GM19351 (cell line): Measurements from ENCODE around the gene MYCN.
"Not testable (repeated sequence)": the region's sequence is repeated elsewhere in the genome, so short reads cannot be mapped to it uniquely, and the experiment has no call there.

Source experiments
- ATAC-seq: cut with Tn5 transposase; IDR thresholded peaks from one replicate; pipeline ENCODE4 v1.9.1; 2021; ENCODE audit warnings: mild to moderate bottlenecking, moderate library complexity; ENCODE audit not compliant: unreplicated experiment

MYCN gene

DNA sequence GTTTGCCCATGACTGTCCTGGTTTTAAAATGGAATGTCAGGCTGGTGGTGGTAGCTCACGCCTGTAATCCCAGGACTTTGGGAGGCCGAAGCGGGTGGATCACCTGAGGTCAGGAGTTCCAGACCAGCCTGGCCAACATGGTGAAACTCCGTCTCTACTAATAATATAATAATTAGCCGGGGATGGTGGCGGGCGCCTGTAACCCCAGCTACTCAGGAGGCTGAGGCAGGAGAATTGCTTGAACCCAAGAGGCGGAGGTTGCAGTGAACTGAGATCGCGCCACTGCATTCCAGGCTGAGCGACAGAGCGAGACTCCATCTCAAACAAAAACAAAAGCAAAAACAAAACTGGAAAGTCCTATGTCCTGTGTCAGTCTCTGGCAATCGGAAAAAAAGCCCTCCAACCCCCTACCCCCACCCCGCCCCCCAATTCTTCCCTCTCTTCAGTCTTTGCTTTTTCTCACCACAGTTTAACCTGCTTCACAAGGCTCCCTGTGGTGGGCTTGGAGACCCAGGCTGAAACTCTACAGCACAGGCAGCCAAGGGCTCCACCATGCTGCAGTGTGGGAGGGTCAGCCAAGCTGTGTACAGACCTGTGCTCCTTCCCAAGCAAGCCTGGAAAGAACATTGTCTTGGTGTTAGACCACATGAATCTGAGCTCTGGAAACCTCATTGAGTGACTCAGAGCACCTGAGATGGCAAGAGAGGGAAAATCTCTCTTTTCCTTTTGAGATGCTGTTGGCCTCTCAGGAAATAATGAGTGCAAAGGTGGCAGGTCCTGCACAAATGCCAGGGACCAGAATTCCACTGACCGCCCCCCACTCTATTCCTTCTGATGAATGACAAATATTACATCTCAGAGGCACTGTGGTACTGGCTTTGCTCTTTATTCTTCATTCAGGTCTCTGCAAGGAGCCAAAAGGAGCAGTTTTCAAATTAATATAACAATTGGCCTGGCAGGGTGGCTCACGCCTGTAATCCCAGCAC, 16.7 kb downstream of the MYCN start:
- ATAC-seq: no peak

DNA sequence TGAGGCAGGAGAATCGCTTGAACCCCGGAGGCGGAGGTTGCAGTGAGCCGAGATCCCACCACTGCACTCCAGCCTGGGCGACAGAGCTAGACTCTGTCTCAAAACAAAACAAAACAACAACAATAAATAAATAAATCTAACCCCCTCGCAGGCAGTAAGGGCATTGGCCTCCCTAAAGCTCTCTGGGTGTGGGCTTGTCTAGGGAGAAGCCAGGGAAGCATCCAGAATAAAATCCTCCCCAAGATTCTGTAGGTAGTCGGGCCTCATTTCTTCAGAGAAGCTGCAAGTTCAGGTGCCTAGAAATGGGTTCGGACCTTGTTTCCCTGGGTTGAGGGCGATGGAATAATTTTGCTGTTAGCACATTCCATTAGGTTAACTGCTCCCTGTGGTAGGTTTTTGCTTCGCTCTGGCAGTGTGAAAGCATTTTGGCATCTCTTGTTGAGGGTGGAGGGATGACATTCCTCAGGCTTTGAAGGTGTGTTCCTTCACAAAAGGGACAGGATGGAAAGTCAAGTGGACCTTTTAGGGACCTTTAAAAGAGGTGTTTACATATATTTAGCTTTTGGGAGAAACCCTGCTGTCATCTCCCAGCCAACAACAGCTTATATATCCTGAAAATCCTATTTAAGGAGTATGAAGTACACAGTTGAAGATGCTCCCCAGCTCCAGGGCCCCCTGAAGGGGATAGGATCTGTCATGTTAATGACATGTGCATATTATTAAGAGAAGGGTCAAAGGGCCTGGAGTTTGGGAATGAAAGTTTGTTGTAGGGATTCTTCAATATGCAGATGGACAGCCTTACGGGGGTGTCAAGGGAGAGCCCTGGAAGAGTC, 17.7 kb downstream of the MYCN start:
- ATAC-seq: no peak

DNA sequence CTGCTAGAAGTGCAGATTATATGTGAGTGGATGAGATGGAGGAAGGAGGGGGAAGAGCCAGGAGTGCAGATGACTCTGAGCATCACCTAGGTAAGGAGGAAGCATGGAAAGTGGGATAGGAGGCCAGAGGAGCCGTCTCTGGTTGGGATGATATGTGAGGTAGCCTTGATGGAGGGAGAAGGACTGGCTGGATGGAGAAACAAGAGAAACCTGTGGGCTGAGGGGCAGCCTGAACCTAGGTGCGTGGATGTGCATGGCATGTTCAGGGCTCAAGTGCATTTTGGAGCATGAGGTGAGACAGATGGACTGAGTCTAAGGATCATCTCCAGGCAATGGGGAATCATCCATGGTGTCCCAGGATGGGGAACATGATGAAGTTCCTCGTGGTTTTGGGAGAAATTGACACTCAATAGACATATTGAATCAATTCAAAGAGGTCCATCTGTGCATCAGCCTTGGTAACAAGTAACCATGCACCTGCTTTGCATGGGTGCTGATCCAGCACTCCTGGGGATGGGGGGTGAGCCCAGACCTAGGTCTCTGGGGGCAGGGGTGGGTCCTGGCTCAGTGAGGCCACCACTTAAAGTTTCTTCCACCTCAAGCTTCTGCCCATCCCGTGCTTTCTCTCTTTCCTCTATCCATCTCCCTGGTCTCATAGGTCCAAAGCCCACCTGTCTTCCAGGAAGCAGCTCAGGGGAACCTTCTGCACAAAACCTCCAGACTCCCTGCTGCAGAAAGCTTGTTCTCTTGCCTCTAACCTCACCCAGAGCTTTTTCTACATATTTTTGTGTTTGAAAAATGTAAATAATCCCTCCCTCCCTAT, 19.2 kb downstream of the MYCN start:
- no peak for ATAC-seq

DNA sequence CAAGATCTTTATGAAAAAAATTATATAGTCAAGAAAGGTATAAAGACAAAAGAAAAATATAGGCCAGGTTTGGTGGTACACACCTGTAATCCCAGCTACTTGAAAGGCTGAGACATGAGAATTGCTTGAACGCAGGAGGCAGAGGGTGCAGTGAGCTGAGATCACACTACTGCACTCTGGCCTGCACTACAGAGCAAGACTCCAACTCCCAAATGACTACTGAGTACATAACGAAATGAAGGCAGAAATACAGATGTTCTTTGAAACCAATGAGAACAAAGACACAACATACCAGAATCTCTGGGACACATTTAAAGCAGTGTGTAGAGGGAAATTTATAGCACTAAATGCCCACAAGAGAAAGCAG, 19.8 kb downstream of the MYCN start:
- not testable (repeated sequence) for ATAC-seq

DNA sequence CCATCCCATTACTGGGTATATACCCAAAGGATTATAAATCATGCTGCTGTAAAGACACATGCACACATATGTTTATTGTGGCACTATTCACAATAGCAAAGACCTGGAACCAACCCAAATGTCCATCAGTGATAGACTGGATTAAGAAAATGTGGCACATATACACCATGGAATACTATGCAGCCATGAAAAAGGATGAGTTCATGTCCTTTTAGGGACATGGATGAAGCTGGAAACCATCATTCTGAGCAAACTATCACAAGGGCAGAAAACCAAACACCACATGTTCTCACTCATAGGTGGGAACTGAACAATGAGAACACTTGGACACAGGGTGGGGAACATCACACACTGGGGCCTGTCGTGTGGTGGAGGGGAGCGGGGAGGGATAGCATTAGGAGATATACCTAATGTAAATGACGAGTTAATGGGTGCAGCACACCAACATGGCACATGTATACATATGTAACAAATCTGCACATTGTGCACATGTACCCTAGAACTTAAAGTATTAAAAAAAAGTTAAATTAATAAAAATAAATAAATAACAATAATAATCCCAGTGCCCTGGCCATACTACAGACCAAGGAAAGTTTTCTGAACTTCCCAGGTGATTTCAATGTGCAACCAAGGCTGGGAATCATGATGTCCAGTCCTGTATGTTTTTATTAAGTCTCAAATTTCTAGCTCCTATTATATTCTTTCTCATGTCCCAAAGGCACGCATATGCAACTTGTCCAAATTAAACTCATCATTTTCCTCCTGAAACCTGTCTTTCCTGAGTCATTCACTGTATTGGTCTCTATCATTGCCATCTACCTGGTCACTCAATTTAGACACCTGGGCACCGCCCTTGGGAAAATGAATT, 23.0 kb downstream of the MYCN start:
- not testable (repeated sequence) for ATAC-seq

DNA sequence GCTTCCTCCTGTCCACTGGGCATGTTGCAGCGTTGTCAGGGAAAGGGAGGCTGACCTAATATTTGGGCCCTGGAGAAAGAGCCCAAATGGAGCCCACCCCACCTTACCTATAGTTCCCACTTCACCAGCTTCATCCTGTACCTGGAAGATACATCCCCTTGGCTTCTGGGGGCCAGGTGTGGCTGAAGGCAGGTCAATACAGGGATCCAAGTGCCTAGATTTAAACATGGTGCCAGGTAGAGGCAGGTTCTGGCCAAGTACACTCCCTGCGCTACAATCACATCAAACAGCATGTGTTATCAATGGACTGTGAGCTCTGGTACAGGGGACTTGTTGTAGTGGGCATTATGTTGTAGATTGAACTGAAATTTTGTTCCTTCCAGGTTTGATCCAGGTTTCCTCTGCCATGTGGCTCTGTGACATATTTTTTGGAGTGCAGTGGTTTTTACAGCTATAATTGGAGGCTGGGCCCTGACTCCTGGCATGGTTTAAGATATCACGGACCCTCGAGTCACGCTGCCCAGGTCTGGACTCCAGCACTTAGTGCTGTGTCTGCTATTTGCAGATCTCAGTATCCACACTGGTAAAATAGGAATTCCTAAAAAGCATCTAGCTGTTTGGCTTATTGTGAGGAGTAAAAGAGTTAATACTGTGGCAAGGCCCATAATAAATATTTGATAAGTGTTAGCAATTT, 23.8 kb downstream of the MYCN start:
- no peak for ATAC-seq

DNA sequence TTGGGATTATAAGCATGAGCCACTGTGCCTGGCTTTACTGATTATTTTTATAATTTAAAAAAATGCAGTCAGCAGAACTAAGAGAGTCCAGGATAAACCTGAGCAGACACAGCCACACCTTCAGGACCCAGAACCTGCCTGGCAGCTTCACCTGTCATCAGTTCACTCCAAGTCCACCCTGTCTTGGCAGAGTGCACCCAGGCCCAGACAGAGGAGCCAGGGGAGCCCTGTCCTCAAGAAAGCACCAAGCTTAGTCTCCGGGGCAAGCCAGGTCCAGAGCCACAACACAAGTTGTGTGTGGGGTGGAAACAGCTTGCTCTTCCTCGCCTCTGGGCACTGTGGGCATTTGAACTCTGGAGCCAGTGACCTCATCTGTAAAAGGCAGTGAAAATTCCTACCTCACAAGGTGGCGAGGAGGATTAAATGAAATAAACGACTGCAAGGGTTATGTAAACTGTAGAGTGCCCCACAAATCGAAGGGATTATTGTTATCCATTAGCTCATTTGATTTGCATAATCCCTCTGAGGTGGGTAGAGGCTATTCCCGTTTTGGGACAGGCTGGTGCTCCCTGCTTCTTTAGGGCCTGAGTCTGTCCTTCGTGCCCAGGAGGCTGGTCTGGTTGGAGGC, 24.7 kb downstream of the MYCN start:
- ATAC-seq: no peak

DNA sequence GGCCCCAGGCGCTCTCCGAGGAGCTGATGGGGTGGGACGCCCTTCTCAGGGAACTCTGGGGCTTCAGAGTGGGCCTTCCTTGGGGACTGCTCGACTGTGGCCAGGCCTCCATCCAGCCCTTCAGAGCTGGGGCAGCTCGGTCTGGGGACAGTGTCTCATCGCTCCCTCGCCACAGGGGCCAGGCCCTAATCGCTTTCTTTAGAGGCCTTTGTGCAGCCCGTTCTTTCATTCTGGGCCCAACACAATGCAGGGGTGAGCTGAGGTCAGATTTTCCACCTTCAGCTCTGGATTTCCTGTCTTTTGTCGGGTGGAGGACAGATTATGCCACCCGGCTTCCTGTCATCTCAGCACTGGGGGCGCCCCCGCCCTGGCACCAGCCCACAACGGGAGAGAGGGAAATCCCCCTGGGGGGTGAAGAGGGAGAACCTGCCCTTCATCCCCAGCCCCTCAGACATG, 25.2 kb downstream of the MYCN start:
- no peak for ATAC-seq

DNA sequence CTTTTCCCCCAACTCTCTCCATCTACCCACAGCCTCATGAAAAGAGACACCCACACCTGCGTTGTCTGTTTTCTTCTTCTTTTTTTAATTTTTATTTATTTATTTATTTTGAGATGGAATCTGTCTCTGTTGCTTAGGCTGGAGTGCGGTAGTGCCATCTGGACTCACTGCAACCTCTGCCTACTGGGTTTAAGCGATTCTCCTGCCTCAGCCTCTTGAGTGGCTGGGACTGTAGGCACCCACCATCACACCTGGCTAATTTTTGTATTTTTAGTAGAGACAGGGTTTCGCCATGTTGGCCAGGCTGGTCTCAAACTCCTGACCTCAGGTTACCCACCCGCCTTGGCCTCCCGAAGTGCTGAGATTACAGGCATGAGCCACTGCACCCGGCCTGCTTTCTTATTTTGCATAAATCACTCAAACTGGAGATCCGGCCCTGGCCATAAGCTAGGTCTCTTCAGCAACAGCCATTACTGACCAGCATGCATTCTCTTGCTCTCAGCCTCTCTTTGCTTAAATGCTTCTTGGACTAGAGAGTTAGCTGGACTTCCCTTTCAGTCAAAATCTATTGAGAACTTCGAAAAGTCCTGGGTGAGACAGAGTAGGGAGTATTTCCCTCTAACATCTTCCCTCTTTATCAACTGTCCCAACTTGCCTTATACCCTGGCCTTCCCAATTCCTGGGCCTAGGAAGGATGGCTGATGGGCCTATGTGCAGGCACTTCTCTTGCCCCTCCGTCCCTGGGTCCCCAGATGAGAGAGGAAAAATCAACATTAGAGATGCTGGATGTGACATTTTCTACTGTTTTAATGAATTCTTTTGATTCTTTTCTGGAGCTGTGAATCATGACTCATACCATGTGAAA, 27.3 kb downstream of the MYCN start:
- no peak for ATAC-seq

DNA sequence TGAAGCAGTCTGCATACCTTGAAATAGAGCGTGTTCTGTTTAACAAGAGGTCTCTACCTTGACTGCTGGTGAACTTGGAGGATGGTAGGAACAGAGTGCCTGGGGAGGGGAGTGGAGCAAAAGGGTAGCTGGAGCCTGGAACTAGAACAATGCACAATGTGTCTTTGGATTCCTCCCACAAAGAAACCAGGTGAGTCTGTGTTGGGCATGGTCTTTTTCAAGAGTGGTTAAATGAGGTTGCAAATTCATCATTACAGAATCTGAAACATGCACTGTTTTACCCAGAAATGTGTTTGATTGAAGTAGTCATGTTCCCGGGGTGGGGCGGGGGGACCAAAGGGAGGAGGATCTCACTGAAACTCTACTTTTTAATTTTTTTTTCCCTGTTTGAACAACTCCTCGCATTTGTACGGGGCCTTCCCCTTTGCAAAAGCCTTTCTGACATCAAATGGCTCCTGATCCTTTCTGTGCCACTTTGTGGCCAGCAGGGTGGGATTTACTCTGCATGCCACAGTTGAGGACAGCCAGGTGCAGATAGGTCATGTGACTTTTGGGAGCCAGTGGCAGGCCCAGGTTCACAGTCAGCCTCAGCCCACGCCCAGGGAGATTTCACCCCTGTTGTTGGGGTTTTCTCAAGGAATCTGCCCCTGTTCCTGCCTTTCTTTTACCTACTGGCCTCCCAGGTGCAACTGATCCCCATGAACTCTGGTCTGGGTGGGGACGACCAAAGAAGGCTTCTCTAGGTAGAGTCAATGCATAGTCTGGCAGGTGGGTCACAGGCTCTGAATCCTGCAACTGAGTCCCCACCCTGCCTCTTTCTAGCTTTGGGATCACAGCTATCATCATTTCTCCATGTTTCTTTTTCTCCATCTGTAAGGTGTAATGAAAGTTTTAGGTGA, 28.2 kb downstream of the MYCN start:
- no peak for ATAC-seq

DNA sequence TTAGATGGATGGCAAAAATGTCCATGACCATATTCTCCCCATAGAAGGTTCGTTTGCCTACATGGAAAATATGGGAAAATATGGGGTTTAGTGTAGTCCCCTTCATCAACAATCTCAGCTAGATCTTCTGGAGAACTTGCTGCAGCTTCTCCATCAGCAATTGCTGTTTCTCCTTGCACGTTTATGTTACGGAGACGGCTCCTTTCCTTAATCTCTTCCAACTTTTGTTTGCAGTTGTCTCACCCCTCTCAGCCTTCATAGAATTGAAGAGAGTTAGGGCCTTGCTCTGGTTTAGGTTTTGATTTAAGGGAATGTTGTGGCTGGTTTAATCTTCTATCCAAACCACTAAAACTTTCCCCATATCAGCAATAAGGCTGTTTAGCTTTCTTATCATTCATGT, 28.9 kb downstream of the MYCN start:
- no peak for ATAC-seq

DNA sequence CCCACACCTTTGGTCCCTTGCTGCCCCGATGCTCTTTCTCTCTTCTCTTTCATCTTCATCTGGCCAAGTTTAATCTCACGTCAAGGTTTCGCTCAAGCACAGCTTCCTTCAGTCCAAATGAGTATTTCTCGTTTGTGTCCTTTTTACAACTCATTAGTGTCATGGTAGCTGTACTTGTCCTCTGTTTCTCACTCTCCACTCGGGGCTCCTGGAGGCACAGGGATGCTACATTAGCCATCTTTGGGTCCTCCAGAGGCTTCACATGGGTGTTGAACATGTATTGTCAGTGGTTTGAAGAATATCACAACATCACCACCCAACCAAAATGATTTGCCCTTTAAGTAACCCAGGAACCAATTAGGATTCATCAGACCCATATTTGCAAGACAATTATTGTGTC, 30.4 kb downstream of the MYCN start:
- ATAC-seq: no peak

DNA sequence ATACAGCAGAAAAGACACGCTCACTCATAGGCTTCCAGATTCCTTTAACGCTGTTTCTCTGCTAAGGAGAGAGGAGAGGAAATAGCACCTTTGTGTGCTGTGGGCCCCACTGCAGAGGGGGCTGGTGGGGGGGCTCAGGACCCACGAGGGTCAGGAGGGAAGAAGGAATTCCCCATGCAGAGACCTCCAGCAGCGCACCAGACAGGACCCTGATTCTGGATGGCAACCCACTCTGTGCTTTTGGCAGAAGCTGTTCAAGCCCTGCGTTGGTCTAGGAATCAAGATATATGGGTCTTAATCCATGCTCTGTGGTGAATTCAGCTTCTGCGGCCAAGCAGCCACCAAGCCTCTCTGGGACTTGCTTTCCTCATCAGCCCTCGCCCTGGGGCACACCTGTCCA, 31.0 kb downstream of the MYCN start:
- no peak for ATAC-seq

DNA sequence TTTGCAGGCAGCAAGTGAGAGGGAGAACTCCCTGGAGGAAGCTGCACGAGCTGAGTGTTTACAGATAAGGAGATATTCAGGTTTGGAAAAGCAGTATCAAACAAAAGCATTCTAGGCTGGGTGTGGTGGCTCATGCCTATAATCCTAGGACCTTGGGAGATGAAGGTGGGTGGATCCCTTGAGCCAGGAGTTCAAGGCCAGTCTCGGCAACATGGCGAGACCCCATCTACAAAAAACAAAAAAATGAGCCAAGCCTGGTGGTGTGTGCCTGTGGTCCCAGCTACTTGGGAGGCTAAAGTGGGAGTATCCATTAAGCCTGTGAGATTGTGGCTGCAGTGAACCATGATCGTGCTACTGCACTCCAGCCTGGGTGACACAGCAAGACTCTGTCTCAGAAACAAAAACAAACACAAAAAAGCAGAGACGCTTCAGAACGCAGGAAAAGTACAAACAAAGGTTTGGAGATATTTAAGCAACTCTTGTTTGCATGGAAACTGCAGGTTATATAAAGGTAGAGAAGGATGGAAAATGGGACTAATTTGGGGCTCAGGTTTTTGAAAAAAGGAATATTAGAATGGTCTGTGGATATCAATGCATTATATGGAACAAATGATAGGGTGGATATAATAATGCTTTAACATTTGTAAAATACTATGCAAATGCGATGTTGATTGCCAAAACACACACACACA, 31.6 kb downstream of the MYCN start:
- ATAC-seq: no peak

DNA sequence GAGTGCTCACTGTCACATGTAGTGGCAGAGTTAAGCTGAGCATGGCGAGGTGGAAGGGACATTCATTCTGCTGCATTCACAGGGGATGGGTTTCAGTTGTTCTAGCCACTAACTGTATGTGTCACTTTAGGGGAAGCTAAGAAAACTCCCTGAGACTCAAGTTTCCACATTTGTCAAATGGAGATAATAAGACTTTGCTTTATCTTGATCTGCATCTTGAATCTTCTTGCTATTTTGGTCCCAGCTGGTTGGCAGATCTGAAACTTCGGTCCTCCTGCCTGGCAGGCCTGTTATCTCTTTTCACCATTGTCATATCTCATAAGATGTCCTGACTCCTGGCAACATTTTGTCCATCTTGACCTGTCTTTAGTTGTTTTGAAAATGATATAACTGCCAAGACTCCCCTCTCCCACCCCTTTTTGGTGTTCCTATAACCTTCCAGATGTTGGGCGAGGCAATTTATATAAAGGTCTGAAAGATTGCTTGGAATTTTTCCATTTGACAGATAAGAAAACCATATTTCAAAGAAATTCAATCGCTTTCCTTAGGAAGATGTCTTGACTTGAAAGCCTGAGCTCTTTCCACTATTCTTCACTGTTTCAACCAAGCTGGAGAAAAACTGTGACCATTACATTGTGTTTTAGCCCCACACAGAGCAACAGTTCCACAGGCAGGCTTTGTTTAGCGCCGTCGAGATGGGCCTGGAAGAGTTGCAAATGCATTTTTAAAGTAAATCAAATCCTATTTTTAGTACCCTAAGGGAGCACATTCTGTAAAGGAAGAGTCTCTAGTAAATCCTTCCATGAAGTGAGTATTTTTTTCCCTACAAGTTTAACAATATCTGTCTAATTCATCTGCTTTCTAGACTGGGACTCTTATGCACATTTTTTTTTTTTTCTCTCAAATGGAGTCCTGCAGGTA, 33.4 kb downstream of the MYCN start:
- no peak for ATAC-seq
